Germinal center (tissue), 1 donor: Measurements from ENCODE around the gene PCDH9.

Source experiments
- DNase-seq: peaks from one replicate; pipeline ENCODE4 v3.0.0; 2012; ENCODE audit warnings: mixed read lengths, low spot score

Gene PCDH9

DNA sequence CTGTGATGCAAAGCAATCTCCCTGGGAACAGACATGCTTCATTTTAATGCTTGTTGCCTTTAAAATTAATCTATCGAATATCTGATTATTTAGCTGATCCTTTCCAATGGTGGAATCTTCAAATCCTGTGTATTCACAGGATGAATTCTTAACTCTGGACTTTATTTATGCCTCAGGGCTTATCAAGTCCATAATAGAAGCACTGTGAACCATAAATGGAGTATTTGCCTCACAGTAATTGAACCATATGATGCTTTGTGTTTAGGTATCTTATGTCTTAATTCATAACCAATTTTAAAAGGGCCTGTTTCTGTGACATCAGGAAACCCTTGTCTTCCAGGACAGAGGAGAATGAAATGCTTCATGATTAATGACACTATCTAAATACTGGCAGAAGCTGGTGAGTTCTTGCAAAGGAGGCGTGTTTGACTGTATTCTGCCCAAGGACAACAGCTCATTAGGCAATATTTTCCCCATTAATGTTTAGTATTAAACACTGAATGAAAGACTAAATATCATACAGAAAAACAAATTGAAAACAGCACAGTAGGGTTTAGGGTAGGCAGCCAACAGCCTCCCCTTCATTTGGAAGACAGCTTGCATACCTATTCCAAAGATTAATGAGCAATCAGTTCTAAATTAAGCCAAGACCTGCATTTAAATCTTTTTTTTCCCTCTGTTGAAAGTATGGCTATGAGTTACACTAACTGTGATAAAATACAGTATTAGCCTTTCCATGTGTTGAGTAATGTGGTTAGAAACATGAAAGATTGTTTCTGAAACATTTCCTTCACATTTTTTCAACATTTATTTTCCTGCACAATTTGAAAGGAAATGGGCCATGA lies 709.4 kb downstream of the PCDH9 start:
- no peak for DNase-seq

DNA sequence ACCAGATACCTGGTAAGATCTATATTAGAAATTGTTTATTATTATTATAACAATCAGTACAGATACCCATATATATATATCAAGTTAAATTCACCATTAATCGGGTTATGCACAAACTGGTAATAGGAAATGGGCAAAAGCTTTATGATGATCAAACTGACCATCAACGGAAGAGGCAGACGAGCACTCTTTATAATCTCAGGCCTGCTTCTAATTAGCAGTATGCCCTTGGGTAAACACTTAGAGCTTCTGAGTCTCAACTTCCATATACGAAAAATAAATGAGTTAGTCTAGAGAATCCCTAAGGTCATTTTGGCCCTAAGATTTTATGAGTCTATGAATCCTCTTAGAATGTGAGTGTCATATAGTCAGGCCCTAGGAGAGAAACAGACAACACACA lies 710.9 kb downstream of the PCDH9 start:
- DNase-seq, result no peak

DNA sequence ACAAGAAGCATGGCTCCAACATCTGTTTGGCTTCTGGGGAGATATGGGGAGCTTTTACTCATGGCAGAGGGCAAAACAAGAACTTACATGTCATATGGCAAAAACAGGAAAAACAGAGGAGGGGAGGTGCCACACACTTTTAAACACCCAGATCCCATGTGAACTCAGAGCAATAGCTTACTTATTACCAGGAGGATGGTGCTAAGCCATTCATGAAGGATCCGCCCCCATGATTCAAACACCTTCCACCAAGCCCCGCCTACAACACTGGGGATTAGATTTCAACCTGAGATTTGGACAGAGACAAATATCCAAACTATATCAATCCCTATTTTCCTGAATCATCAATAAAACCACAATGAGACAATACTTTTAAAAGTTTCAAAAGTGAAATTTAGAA lies 712.1 kb downstream of the PCDH9 start:
- DNase-seq, result no peak

DNA sequence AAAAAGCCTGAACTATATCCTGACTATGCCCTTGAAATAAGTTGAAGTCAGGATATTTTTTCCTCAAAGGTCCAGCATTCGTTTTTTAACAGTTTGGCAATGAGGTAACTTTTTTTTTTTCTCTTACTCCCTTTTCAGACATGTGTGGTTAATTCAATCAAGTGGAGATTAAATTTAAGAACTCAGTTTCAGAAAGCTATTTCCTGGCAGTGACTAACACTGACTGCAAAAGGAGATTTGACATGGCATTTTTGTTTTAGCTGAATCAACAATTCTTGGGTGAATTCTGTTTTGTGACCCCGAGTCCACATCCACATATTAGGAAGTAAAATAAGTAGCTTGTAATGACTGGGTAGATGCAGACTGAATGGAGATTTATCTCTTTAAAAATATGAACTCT lies 716.4 kb downstream of the PCDH9 start:
- no peak for DNase-seq

DNA sequence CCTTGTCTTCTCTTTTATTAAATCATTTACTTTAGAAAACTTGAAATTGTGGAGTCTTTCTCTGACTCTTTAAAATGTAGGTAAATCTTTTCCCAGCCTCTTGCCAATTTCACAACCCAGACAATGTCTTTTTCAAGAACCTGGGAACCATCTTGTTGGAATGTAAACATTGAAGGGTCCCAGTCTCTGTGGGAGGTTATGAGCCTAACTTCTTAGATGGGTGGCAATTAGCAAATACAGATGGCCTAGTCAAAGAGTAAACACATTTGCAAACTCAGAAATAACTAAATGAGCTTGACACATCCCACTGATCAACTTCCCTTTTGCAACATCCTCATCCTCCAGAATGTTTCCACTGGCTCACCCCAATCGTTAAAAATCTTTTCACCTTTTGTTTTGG lies 721.0 kb downstream of the PCDH9 start:
- no peak for DNase-seq

DNA sequence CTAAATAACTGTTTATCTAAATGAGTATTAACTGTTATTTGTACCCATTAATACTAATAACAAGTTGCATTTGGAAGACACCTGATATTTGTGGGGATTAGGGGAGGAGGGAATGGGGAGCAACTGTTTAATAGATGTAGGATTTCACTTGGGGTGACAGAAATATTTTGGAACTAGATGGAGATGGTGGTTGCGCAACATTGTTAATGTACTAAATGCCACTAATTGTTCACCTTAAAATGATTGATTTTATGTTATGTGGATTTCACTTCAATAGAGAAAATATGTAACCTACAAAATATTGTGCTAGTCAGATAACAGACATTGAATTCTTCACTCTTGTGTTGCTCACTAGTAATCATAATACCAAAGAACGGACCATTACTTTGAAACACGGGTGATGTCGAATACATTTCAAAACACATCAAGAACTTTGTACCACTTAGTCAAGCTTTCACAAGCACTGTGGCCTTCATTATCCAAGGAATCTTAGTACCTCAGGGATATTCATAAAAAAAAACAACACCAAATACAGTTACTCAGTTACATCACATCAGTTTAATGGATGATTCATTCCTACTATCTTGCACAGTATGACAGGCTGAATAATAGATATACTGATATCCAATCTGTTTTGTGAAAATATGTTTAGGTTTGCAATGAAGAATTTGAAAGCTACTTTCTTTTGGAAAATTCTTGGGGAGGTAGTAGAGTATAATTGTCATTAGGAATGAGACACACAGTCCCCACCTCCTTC lies 721.8 kb downstream of the PCDH9 start:
- no peak for DNase-seq

DNA sequence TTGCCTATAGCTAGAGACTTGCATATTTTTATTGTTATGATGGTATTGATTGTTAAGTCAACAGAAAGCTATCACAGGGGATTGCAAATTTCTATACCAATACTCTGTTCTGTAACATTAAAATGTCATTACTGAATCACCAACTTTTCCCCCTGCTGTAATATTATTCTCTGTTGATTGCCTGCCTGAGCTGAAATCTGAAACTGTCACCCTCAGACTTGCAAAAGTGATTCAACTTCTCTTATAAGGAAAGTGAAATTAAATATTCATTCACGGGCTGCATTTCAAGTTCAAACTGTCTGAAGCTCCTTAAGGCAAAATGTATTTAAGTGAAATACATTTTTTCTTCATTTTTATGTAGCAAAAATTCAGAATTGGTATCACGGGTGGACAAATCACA lies 723.2 kb downstream of the PCDH9 start:
- no peak for DNase-seq

DNA sequence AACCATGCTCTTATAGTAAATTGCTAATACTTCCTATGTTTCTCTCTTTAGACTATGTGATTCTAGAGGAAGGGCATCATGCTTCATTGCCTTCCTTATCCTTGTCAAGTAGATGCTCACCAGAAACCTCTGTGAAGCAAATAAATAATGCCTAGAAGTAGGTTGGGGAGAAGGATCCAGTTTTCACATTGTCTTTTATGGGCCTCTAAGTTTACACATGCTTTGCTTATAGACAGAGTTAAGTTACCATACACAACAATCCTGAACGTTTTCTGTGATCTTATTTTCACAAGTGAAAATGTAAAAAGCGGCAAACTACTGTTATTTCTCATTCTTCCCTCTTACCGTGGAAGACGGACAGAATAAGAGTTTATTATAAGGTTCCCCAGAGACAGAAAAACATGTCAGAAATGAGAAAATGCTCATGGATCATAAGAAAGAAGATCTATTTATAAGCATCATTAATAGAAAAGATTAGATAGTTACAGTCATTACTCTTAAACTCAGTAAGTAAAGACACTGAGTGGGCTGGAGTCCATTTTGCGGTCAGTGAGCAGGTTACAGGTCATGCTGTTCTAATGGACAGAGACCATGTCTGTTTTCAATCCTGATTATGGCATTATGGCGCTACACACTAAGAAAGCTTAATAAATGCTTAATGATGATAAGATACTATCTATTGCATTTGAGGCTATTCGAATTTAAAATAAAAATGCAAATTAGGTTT lies 723.9 kb downstream of the PCDH9 start:
- DNase-seq, result no peak

DNA sequence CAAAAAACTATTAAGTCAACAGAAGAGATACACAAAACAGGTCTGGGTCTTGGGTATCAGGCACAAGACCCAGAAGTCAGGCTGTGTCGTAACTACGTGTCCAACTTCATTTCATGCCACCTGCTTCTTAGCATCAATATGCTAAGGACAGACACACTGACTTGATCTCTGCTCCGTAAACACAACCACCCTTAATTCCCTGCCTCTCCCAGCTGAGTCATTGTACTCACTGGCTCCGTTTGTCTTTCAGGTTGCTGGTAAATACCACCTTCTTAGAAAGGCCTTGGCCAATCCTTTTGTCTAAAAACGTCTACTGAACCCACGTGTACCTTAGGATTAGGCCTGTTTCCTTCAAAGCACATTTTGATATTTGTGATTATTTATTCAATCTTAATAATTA lies 726.2 kb downstream of the PCDH9 start:
- no peak for DNase-seq

DNA sequence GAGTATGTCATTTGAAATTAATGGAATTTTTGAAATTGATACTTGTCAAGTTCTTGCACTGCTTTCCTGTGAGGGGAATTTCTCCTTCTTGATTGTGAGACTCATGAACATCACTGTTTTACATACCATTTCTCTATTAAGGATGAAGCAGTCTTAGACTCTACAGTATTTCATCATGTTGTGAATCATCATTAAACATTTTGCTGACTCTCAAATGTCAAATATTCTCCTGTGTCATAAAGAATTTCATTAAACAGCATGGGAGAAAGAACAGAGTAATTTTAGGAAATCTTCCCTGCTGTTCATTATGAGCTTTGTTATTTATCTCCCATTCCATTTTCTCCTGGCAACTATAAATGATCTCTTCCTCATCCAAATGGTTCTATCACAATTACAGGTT lies 729.0 kb downstream of the PCDH9 start:
- DNase-seq, result no peak

DNA sequence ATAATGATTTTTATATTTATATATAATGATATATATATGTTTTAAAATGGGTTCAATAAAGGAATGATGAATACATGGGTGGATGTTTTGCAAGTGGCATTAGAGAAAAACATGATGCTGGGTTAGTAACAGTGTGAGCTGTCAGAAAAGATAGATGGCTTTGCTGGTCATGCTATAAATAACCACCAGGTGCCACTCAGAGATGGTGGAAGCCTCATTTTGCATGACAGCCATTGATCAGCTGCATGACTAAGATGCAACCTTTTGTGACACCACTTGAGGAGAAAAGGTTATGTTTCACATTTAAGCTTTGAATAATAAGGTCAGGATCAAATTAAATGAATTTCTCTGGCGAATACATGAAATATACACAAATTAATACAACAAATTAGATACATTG lies 737.7 kb downstream of the PCDH9 start:
- no peak for DNase-seq

DNA sequence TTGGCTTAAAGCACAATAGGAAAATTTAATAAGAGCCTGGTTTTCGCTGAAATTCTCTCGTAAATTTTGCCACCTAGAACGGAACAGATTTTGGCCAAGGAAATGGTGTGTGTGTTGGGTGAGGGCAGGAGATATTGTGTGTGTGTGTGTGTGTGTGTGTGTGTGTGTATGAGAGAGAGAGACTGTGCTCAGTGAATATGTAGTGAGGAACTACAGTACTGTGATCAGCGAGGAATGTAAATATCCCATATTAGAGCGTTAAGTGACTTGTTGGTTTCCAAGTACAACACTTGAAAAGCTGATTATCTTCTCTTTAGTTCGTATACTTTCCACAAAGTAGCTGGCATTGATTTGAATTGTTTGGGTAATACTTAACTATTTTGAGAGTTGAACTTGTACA lies 738.9 kb downstream of the PCDH9 start:
- DNase-seq, result no peak

DNA sequence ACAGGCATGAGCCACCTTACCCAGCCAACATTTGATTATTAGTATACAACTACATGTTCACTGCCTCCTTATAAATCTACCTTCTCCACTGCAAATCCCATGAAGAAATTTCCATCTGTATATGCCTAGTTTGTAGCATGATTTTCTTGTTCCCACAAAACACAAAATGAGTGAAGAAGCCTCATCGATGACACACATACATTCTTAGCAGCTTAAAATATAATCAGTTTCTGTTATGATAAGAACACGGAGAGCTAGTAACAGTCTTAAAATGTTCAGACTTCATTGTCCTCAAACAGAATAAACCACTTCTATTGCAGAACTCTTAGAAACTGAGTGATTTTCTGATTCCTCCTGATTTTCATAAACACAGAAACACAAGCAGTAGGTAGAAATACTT lies 740.5 kb downstream of the PCDH9 start:
- DNase-seq, result no peak

DNA sequence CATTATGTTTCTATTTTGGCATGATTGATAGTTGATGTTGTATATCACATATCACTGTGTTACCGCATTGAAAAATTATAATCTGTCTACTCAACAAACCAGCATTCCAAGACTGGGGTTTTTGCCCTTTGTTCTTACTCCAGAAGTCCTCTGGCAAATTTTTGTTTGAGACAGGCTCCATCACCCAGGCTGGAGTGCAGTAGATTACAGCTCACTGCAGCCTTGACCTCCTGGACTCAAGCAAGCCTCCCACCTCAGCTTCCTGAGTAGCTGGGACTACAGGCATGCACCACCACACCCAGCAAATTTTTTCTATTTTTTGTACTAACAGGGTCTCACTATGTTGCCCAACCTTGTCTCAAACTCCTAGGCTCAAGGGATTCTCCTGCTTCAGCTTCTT lies 741.0 kb downstream of the PCDH9 start:
- DNase-seq, result no peak

DNA sequence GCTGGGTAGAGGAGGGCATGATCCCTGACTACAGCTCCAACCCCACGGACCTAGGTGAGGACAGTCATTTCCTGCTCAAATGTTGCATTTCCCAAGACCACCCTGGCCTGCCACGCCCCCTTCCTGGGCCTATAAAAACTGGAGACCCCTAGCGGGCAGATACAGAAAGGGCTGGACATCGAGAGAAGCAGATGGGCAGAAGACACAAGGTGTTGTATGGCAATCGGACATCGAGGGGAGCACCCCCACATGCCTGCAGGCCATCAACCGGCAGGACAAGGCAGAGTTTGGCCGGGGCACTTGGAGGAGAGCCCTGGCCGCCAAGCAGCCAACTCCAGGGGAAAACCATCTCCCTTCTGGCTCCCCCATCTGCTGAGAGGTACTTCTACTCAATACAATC lies 746.4 kb downstream of the PCDH9 start:
- no peak for DNase-seq

DNA sequence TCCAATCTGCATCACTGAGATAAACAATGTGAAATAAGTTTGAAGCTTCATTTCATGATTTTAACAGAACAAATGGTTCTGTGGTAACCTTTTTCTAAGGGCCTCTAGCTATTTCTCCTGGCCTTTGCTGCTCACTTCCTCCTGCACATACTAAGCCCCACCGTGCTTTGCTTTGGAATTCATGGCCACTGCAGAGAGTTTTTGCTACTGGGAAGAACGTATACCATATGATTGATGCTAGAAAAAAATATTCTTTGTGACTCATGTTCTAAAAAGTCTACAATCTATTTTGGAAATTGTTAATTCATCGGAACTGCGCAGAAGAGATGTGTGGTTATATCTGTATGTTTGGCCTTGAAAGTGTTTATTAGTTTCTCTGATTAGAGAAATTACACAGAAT lies 747.3 kb downstream of the PCDH9 start:
- DNase-seq, result no peak

DNA sequence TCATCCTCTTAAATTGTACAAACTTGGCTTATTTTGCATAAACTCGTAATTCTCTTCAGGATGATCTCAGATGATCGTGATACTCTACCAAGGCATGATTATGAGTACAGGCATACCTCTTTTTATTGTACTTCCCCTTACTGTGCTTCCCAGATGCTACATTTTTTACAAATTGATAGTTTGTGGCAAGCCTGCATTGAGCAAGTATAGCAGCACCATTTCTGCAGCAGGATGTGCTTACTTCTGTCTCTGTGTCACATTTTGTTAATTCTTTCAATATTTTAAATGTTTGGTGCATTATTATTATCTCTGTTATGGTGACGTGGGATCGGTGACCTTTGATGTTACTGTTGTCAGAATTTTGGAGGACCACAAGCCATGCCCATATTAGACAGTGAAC lies 752.3 kb downstream of the PCDH9 start:
- DNase-seq, result no peak

DNA sequence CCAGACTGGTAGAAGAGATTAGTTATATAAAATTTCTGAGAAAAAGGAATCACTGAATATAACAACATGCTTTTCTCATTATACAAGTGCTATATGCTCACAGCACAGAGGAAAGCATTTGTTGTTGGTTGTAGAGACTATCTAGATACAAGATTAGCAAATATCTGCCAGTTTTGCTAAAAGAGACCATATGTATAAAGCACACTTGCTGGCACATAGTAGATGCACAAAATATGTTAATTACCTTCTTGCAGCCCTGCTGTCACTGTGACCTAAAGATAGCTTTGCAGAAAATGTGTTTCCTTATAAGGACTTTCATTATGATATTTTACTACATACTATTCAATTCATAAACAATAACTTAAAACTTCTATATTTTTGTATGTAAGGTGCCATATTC lies 755.1 kb downstream of the PCDH9 start:
- DNase-seq, result no peak

DNA sequence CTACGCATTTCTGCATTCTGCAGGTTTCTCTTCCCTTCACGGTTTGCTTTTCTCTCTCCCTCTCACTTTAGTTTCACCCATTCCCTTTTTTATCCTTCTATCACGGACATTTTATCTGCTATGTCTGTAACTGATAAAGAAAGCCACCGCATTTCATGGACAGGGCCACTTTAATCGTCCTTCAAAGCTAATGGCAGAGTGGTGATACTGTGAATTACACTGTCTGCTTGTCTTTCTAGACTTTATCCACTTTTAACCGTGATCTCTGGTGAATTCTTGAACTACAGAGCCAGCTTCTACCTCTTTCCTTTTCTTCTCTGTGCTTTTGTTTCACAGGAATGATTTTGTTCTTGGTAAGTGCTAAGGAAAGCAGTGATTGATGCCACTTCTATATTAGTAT lies 760.4 kb downstream of the PCDH9 start:
- DNase-seq, result no peak

DNA sequence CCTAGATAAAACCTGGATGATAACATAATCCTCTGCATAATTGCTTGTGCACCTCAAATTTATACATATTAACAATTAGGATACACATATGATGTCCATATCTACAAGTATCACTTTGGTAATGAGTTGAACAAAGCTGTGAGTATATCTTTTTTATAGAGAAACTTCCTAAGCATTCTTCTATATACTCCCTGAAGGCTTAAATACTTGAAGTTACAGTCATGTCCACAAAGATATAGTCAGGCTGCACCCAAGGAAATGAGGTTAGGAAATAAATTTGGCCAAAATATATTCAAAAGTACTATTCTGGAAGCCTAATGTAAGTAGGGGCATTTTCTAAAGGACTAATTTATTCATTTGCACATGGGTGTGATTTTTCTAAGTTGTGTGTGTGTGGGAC lies 761.5 kb downstream of the PCDH9 start:
- DNase-seq, result no peak

DNA sequence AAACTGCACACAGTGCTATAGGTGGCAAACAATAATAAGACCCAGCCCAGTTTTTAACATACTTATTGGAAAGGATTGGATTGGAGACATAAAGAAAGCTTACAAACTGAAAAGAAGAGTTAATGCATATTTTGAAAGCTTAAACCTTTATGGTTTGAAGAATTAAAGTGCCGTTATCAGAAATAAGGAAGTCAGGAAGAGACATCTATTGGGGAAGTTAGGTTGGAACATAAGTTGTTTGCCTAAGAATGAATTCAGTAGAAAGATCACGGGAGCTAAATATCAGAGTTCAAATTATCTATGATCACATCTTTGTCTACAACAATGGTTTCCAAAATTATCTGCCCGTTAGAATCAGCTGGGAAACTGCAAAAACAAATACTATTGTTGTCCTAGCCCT lies 767.9 kb downstream of the PCDH9 start:
- no peak for DNase-seq

DNA sequence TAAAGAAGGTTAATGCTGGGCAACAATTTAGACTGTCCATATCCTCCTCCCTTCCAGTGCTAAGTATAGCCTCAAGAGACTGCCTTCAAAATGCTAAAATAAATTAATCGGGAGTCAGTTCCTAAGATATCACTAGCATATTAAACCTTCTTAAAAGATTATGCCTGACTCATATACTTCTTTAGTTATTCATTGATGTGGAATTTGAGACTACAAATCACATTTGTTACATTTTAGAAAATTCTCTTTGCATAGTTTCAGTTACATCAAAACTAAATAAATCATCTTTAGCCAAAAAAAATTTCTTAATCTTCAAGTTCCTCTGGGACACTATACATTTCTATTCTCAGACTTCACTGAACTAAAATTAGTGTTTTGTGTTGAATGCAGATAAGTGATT lies 769.1 kb downstream of the PCDH9 start:
- DNase-seq, result no peak

DNA sequence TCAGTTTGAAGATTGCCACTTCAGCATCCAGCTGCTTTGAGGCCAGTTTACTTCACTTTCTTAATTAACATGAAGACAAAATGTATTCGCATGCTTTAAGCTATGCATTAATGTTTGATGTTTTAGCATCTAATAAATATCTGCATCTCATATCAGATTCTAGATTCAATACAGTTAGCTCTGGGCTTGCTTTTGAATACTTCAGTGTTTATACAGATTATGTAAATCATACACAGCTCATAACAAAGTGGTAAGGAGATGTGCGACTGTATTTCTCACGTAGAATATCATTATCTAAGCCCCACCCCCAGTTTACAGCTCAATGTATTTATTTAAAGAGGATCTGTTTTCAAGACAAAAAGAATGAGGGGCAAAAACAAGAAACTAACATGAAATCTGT lies 770.5 kb downstream of the PCDH9 start:
- no peak for DNase-seq
